IMR-90 (cell line): Measurements from ENCODE around the gene TSGA10IP. TPM values are rescaled to one million over a fixed set of nuclear protein-coding genes. Genes with fewer than 3 reads are reported as not detected.

ENCODE experiments used
- ATAC-seq: fragments of 200-7000 bp; cut with Tn5 transposase; 2 replicates; pipeline ENCODE4 v1.9.1; 2020; ENCODE audit warnings: low read depth, mild to moderate bottlenecking, moderate library complexity
- BruUV-seq: library from RNA; stranded (reverse); fragments of 400-500 nt; replicated peaks from 2 replicates; lab custom pipeline; 2021; lab: Mats Ljungman, UMichigan
- CTCF ChIA-PET: fragments of 300-600 bp; formaldehyde crosslinking; extraction: SDS; loops from one replicate; lab custom pipeline; 2021; ENCODE audit warnings: antibody characterized with exemption; lab: Yijun Ruan, JAX
- POLR2A ChIA-PET: fragments of 300-600 bp; sonication (Branson Sonifier 250); formaldehyde crosslinking; loops from one replicate; lab custom pipeline; 2022; ENCODE audit warnings: antibody characterized with exemption; ENCODE audit not compliant: unreplicated experiment; lab: Charles Lee
- DNase-seq: peaks from one replicate; pipeline ENCODE4 v3.0.0; 2013
- H2AFZ ChIP-seq: replicated peaks from 2 replicates; pipeline ENCODE3; 2013; ENCODE audit warnings: low read length, mild to moderate bottlenecking; ENCODE audit not compliant: poor library complexity
- H2AK5ac ChIP-seq: 2 replicates; pipeline ENCODE4 v1.6.1; 2013; ENCODE audit warnings: low read depth, low read length, inconsistent platforms
- H2AK9ac ChIP-seq: replicated peaks from 2 replicates; pipeline ENCODE3; 2013; ENCODE audit warnings: mild to moderate bottlenecking, low read depth, low read length, moderate library complexity; ENCODE audit not compliant: poor library complexity
- H2BK120ac ChIP-seq: 2 replicates; pipeline ENCODE4 v1.6.1; 2013; ENCODE audit warnings: low read depth, low read length, inconsistent platforms
- H2BK15ac ChIP-seq: 3 replicates; pipeline ENCODE4 v1.6.1; 2013; ENCODE audit warnings: low read depth, low read length, inconsistent platforms
- H2BK20ac ChIP-seq: 2 replicates; pipeline ENCODE4 v1.6.1; 2013; ENCODE audit warnings: low read depth, mild to moderate bottlenecking, inconsistent platforms, low read length, moderate library complexity
- H2BK5ac ChIP-seq: 2 replicates; pipeline ENCODE4 v1.6.1; 2013; ENCODE audit warnings: mild to moderate bottlenecking, low read depth, low read length, inconsistent platforms; ENCODE audit not compliant: poor library complexity, severe bottlenecking
- H3K14ac ChIP-seq: replicated peaks from 2 replicates; pipeline ENCODE4 v1.6.1; 2013; ENCODE audit warnings: low read depth, low read length, inconsistent platforms
- H3K18ac ChIP-seq: 2 replicates; pipeline ENCODE4 v1.6.1; 2013; ENCODE audit warnings: low read depth, low read length, control low read depth
- H3K23ac ChIP-seq: 2 replicates; pipeline ENCODE4 v1.6.1; 2013; ENCODE audit warnings: low read depth, low read length, inconsistent platforms
- H3K27ac ChIP-seq: 2 replicates; pipeline ENCODE4 v1.5.1; 2013; ENCODE audit warnings: mild to moderate bottlenecking, control low read depth, low read length; ENCODE audit not compliant: insufficient read depth
- H3K27me3 ChIP-seq: 2 replicates; pipeline ENCODE4 v1.6.1; 2013; ENCODE audit warnings: low read length; ENCODE audit not compliant: control insufficient read depth, insufficient read depth
- H3K36me3 ChIP-seq: 2 replicates; pipeline ENCODE4 v1.6.1; 2013; ENCODE audit warnings: low read length, mixed read lengths; ENCODE audit not compliant: control insufficient read depth, insufficient read depth
- H3K4ac ChIP-seq: 2 replicates; pipeline ENCODE4 v1.6.1; 2013; ENCODE audit warnings: low read depth, low read length, inconsistent platforms
- H3K4me1 ChIP-seq: 2 replicates; pipeline ENCODE4 v1.6.1; 2013; ENCODE audit warnings: low read length, mixed read lengths; ENCODE audit not compliant: control insufficient read depth, insufficient read depth
- H3K4me2 ChIP-seq: 2 replicates; pipeline ENCODE4 v1.6.1; 2013; ENCODE audit warnings: low read depth, mild to moderate bottlenecking, control low read depth, low read length, moderate library complexity
- H3K4me3 ChIP-seq: 2 replicates; pipeline ENCODE4 v1.5.1; 2013; ENCODE audit warnings: low read depth, mild to moderate bottlenecking, control low read depth, low read length, moderate library complexity; ENCODE audit not compliant: insufficient read depth
- H3K56ac ChIP-seq: 2 replicates; pipeline ENCODE4 v1.6.1; 2013; ENCODE audit warnings: low read length, inconsistent platforms; ENCODE audit not compliant: insufficient read depth; ENCODE audit errors: extremely low read depth
- H3K79me1 ChIP-seq, 2 experiments: 2 replicates each; pipeline ENCODE4 v1.6.1; 2013; ENCODE audit warnings: low read length in 2 of 2, inconsistent platforms in 1 of 2, low read depth in 1 of 2
- H3K9ac ChIP-seq: 2 replicates; pipeline ENCODE4 v1.6.1; 2013; ENCODE audit warnings: low read depth, low read length, control low read depth
- H3K9me1 ChIP-seq: 2 replicates; pipeline ENCODE4 v1.6.1; 2013; ENCODE audit warnings: low read length, inconsistent platforms; ENCODE audit not compliant: insufficient read depth
- H3K9me3 ChIP-seq: 2 replicates; pipeline ENCODE4 v1.6.1; 2013; ENCODE audit warnings: low read length; ENCODE audit not compliant: control insufficient read depth, insufficient read depth
- H4K20me1 ChIP-seq: 2 replicates; pipeline ENCODE4 v1.6.1; 2013; ENCODE audit warnings: low read length, inconsistent platforms; ENCODE audit not compliant: insufficient read depth
- H4K5ac ChIP-seq: 2 replicates; pipeline ENCODE4 v1.6.1; 2013; ENCODE audit warnings: mild to moderate bottlenecking, low read depth, low read length, control low read depth
- H4K8ac ChIP-seq, 2 experiments: 2 replicates each; pipeline ENCODE4 v1.6.1; 2013; ENCODE audit warnings: low read depth in 2 of 2, low read length in 2 of 2, control low read depth in 1 of 2, inconsistent platforms in 1 of 2
- H4K91ac ChIP-seq: 2 replicates; pipeline ENCODE4 v1.6.1; 2013; ENCODE audit warnings: low read depth, low read length, inconsistent platforms; ENCODE audit not compliant: insufficient read depth
- BHLHE40 ChIP-seq: fragments of 150-350 bp; IDR thresholded peaks from 2 replicates; pipeline ENCODE4 v1.6.1; 2016; ENCODE audit warnings: mild to moderate bottlenecking, low read depth, low read length
- CEBPB ChIP-seq: IDR thresholded peaks from 2 replicates; pipeline ENCODE4 v1.6.1; 2012; ENCODE audit warnings: low read depth, low read length, improper control_type of control experiment
- CHD1 ChIP-seq: IDR thresholded peaks from 2 replicates; pipeline ENCODE4 v1.6.1; 2012; ENCODE audit warnings: low read depth, low read length, improper control_type of control experiment
- ELK1 ChIP-seq: fragments of 150-350 bp; IDR thresholded peaks from 2 replicates; pipeline ENCODE4 v1.6.1; 2016; ENCODE audit warnings: low read depth, mild to moderate bottlenecking, low read length, moderate library complexity, borderline replicate concordance
- FOS ChIP-seq: fragments of 150-350 bp; IDR thresholded peaks from 2 replicates; pipeline ENCODE4 v1.6.1; 2016; ENCODE audit warnings: low read depth, low read length
- MAFK ChIP-seq: IDR thresholded peaks from 2 replicates; pipeline ENCODE4 v1.6.1; 2012; ENCODE audit warnings: low read depth, low read length, improper control_type of control experiment
- MAZ ChIP-seq: IDR thresholded peaks from 2 replicates; pipeline ENCODE4 v1.6.1; 2012; ENCODE audit warnings: low read depth, mild to moderate bottlenecking, low read length, improper control_type of control experiment, moderate library complexity, borderline replicate concordance
- NFE2L2 ChIP-seq: fragments of 150-350 bp; IDR thresholded peaks from 2 replicates; pipeline ENCODE4 v1.6.1; 2016; ENCODE audit warnings: low read depth, mild to moderate bottlenecking, low read length
- POLR2A ChIP-seq: IDR thresholded peaks from 2 replicates; pipeline ENCODE4 v1.6.1; 2012; ENCODE audit warnings: mild to moderate bottlenecking, low read depth, low read length
- RAD21 ChIP-seq: IDR thresholded peaks from 2 replicates; pipeline ENCODE4 v1.6.1; 2012; ENCODE audit warnings: low read length, improper control_type of control experiment
- RCOR1 ChIP-seq: IDR thresholded peaks from 2 replicates; pipeline ENCODE4 v1.6.1; 2012; ENCODE audit warnings: mild to moderate bottlenecking, low read length, improper control_type of control experiment; ENCODE audit not compliant: insufficient replicate concordance
- RFX5 ChIP-seq: IDR thresholded peaks from 2 replicates; pipeline ENCODE4 v1.8.0; 2012; ENCODE audit warnings: low read depth, mild to moderate bottlenecking, low read length, moderate library complexity
- SMC3 ChIP-seq: fragments of 150-350 bp; IDR thresholded peaks from 2 replicates; pipeline ENCODE4 v1.6.1; 2016; ENCODE audit warnings: low read depth, mild to moderate bottlenecking, antibody characterized with exemption, low read length, moderate library complexity
- USF2 ChIP-seq: fragments of 150-350 bp; IDR thresholded peaks from 2 replicates; pipeline ENCODE4 v1.6.1; 2017; ENCODE audit warnings: mild to moderate bottlenecking, antibody characterized with exemption, low read length, low read depth
- WGBS, 2 experiments: methylation state at CpG; one replicate each; pipeline versions ENCODE4 v1.1.5 to v1.1.7; 2013; ENCODE audit warnings: missing lambda C conversion rate in 2 of 2; ENCODE audit not compliant: insufficient read length in 1 of 2; ENCODE audit errors: extremely low coverage in 2 of 2; 5-methylcytosine and 5-hydroxymethylcytosine counted together
- dilution Hi-C: fragments of 300-500 bp; cut with HindIII; formaldehyde crosslinking; loops from one replicate; pipeline ENCODE4 v1.14.3; 2018; ENCODE audit warnings: low sequenced_read_pairs; ENCODE audit not compliant: unreplicated experiment
- in situ Hi-C: fragments of 300-500 bp; cut with MboI; formaldehyde crosslinking; loops from 3 replicates; pipeline ENCODE4 v1.14.3; 2019; ENCODE audit warnings: low sequenced_read_pairs, inconsistent platforms, mixed read lengths
- intact Hi-C: fragments of 100-400 bp; cut with micrococcal nuclease; formaldehyde crosslinking; loops from 2 replicates; pipeline ENCODE4 v1.10.0; 2022
- polyA plus RNA-seq, 3 experiments: library from polyadenylated mRNA; depleted of rRNA; stranded (reverse); fragments of >200 nt; gene quantifications; 2 replicates each; pipeline ENCODE4 v1.2.3, GENCODE V29; 2012; ENCODE audit warnings: low replicate concordance in 1 of 3
- total RNA-seq: library from RNA; depleted of rRNA; stranded (reverse); fragments of >200 nt; gene quantifications from 2 replicates; pipeline ENCODE4 v1.2.3, GENCODE V29; 2012

TSGA10IP gene
- total and polyA plus RNA-seq, 2 of the 4 experiments (the other 2 are of a cell fraction), result 0.21 TPM; not detected in 1

- Histone ChIP-seq H3K4me2 (peak within 1 kb of the TSS; percentile 78), H3K4me3 (peak within 1 kb of the TSS; percentile 98), H3K14ac (peak within 1 kb of the TSS; percentile 100), H3K9me1 (peaks cover 21% of the 10 kb centered on the region), H4K20me1 (peaks cover 43% of the 10 kb centered on the region), H3K27ac (peak within 1 kb of the TSS; percentile 100), H3K9me3 (no peaks in the 10 kb centered on the region), H4K5ac (peak within 1 kb of the TSS; percentile 82), H3K4ac (peak within 1 kb of the TSS; percentile 99), H3K56ac (peak within 1 kb of the TSS; percentile 99), H2BK120ac (peak within 1 kb of the TSS; percentile 100), H2BK20ac (peak within 1 kb of the TSS; percentile 65), H3K23ac (peak within 1 kb of the TSS; percentile 100), H2BK5ac (peak within 1 kb of the TSS; percentile 100), H2AK5ac (peak within 1 kb of the TSS; percentile 99), H3K36me3 (peaks cover 19% of the 10 kb centered on the region), H4K8ac (peak within 1 kb of the TSS; percentile 88 to 93), H2BK15ac (peak within 1 kb of the TSS; percentile 99), H3K18ac (peak within 1 kb of the TSS; percentile 96), H3K9ac (peak within 1 kb of the TSS; percentile 99), H4K91ac (peak within 1 kb of the TSS; percentile 97), H2AK9ac (peak within 1 kb of the TSS; percentile 99), H3K79me1 (peaks cover 28 to 45% of the 10 kb centered on the region in 2 experiments), H2AFZ (peak within 1 kb of the TSS; percentile 72), H3K4me1 (peaks cover 38% of the 10 kb centered on the region), H3K27me3 (no peaks in the 10 kb centered on the region)
- ChIA-PET CTCF (interaction anchor here (0.6 to 1.1 kb wide), 2 partner anchors 12 to 257 kb away, joined by 3 to 4 read pairs; partner anchors contain the start of gene FIBP), POLR2A (interaction anchor here (0.6 to 2.9 kb wide), 7 partner anchors 9 to 34 kb away, joined by 3 to 17 read pairs (median 3); partner anchors contain the start of gene FIBP)
- ATAC-seq (peak; percentile 78), DNase-seq (peak; percentile 97)
- WGBS, 2 experiments, result 0% methylated on average over 35 of the region's 80 CpGs; no CpG with 5 or more reads in 1 of the 2 experiments
- peak; percentile 92; the same call in 1 of the 2 replicates for TF ChIP-seq MAZ
- no peak for TF ChIP-seq MAFK
- TF ChIP-seq USF2, result 0 out of 2 replicates have a peak, but pooled peaks have one; percentile 3
- TF ChIP-seq CEBPB, result peak; percentile 40; the same call in 1 of the 2 replicates
- no peak for TF ChIP-seq SMC3
- TF ChIP-seq FOS, result peak; percentile 64; the same call in 1 of the 2 replicates
- TF ChIP-seq RCOR1, result no peak
- TF ChIP-seq POLR2A, result peak; percentile 99
- TF ChIP-seq RAD21, result 0 out of 2 replicates have a peak, but pooled peaks have one; percentile 1
- TF ChIP-seq BHLHE40, result peak; percentile 94
- no peak; the same call in 1 of the 2 replicates for TF ChIP-seq NFE2L2
- TF ChIP-seq CHD1, result peak; percentile 72; the same call in 1 of the 2 replicates
- TF ChIP-seq ELK1, result no peak
- no peak for TF ChIP-seq RFX5
- in situ Hi-C loops (no loop called here), dilution Hi-C loops (no loop called here), intact Hi-C loops (loop anchor here (2.0 kb wide), 1 partner anchor 14 kb away; no protein-coding TSS in a partner anchor)
- BruUV-seq, result no TSS peak
These were observed 45.0 kb upstream of the TSGA10IP start, which contains the start of gene FOSL1 for GRCh38 chr11:65900125-65900898. Gene FOSL1, minus strand, starts transcription at chr11:65900388. Its CDS starts 49 bp downstream, at chr11:65900339.
